MCF 10A (cell line): ENCODE results near the gene MAD1L1. TPM values are rescaled to one million over a fixed set of nuclear protein-coding genes. Genes with fewer than 3 reads are reported as not detected.

ENCODE experiments used
- BruUV-seq: library from RNA; stranded (reverse); fragments of 400-500 nt; replicated peaks from 2 replicates; lab custom pipeline; 2021; lab: Mats Ljungman, UMichigan
- CTCF ChIA-PET: fragments of 300-600 bp; sonication (Branson Sonifier 250); formaldehyde crosslinking; extraction: SDS; loops from one replicate; lab custom pipeline; 2021; ENCODE audit warnings: antibody characterized with exemption, inconsistent platforms; lab: Yijun Ruan, JAX
- POLR2A ChIA-PET: fragments of 300-600, 350-650 bp; sonication (Branson Sonifier 250); formaldehyde crosslinking; extraction: SDS; loops from one replicate; lab custom pipeline; 2020; ENCODE audit warnings: antibody characterized with exemption, inconsistent platforms; lab: Yijun Ruan, JAX
- DNase-seq: peaks from one replicate; pipeline ENCODE4 v3.0.0-alpha.2; 2018; ENCODE audit not compliant: unreplicated experiment
- H3K27ac Mint-ChIP-seq: one replicate; pipeline ENCODE4 v1.8.0; 2022; ENCODE audit warnings: mild to moderate bottlenecking, low read depth, mixed read lengths; ENCODE audit not compliant: unreplicated experiment
- H3K27me3 Mint-ChIP-seq: one replicate; pipeline ENCODE4 v1.8.0; 2022; ENCODE audit warnings: mixed read lengths; ENCODE audit not compliant: insufficient read depth, unreplicated experiment
- H3K36me3 Mint-ChIP-seq: one replicate; pipeline ENCODE4 v1.8.0; 2022; ENCODE audit warnings: mild to moderate bottlenecking, moderate library complexity, mixed read lengths; ENCODE audit not compliant: insufficient read depth, unreplicated experiment
- H3K4me1 Mint-ChIP-seq: one replicate; pipeline ENCODE4 v1.8.0; 2022; ENCODE audit warnings: mixed read lengths; ENCODE audit not compliant: insufficient read depth, unreplicated experiment
- H3K4me3 Mint-ChIP-seq: one replicate; pipeline ENCODE4 v1.8.0; 2022; ENCODE audit warnings: mild to moderate bottlenecking, moderate library complexity, mixed read lengths; ENCODE audit not compliant: unreplicated experiment
- H3K9me3 Mint-ChIP-seq: one replicate; pipeline ENCODE4 v1.8.0; 2022; ENCODE audit warnings: mixed read lengths; ENCODE audit not compliant: unreplicated experiment
- intact Hi-C: fragments of 100-400 bp; cut with micrococcal nuclease; formaldehyde crosslinking; loops from 2 replicates; pipeline ENCODE4 v1.14.1; 2022
- total RNA-seq: library from RNA; stranded (reverse); gene quantifications from 2 replicates; pipeline ENCODE4 v1.2.3, GENCODE V29; 2022
- TF ChIP-seq, protein P1 (sequence below): fragments of 200-600 bp; IDR thresholded peaks from one replicate; pipeline ENCODE4 v1.8.0; 2022; ENCODE audit warnings: antibody characterized with exemption, mild to moderate bottlenecking; ENCODE audit not compliant: unreplicated experiment

MAD1L1 gene
- total RNA-seq, 1 experiment from 2014 or later = 25.2 TPM

DNA sequence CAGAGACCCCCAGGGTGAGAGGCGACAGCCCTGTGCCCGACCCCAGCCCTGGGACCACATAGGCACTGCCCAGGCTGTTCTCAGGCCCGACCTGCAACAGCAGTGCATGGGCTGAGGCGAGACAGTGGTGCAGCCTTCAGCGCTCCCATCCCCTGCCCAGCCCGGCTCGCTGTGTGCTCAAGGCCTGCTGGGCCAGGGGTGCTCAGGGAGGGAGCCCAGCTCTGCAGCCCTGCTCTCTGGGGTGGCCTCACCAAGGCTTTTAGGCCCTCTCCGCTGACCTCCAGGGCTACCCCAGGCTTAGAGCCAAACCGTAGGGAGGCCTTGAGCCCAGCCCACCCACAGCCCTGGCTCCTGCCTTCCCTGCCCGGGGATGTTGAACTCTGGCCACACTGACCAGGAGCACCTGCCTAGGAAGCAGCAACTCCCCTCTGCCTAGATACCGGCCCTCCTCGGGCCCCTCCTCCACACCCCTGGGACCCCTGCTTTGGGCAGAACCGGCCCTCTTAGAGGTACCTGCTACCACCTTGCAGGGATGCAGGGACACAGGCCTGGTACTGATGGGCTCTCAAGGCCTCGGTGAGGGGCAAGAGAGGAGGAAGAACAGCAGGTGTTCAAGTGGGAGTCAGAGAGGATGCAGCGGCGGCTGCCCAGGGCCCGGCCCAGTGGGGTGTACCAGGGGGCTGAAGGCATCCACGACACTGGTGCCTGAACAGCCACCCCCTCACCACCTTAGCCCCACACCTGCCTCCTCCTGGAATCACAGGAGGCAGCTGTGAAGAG, 331.1 kb downstream of the MAD1L1 start:
- POLR2A ChIA-PET = no interaction called here
- intact Hi-C loops = no loop called here
- CTCF ChIA-PET = no interaction called here
- no peaks in the 10 kb centered on the region for H3K4me1 Mint-ChIP-seq
- H3K4me3 Mint-ChIP-seq = no peak overlapping the region
- H3K9me3 Mint-ChIP-seq = no peaks in the 10 kb centered on the region
- no TSS peak for BruUV-seq
- peaks cover 7% of the 10 kb centered on the region for H3K36me3 Mint-ChIP-seq
- no peaks in the 10 kb centered on the region for H3K27me3 Mint-ChIP-seq
- no peak overlapping the region for H3K27ac Mint-ChIP-seq
- DNase-seq = no peak
- TF ChIP-seq, protein P1, sequence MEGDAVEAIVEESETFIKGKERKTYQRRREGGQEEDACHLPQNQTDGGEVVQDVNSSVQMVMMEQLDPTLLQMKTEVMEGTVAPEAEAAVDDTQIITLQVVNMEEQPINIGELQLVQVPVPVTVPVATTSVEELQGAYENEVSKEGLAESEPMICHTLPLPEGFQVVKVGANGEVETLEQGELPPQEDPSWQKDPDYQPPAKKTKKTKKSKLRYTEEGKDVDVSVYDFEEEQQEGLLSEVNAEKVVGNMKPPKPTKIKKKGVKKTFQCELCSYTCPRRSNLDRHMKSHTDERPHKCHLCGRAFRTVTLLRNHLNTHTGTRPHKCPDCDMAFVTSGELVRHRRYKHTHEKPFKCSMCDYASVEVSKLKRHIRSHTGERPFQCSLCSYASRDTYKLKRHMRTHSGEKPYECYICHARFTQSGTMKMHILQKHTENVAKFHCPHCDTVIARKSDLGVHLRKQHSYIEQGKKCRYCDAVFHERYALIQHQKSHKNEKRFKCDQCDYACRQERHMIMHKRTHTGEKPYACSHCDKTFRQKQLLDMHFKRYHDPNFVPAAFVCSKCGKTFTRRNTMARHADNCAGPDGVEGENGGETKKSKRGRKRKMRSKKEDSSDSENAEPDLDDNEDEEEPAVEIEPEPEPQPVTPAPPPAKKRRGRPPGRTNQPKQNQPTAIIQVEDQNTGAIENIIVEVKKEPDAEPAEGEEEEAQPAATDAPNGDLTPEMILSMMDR = no peak

DNA sequence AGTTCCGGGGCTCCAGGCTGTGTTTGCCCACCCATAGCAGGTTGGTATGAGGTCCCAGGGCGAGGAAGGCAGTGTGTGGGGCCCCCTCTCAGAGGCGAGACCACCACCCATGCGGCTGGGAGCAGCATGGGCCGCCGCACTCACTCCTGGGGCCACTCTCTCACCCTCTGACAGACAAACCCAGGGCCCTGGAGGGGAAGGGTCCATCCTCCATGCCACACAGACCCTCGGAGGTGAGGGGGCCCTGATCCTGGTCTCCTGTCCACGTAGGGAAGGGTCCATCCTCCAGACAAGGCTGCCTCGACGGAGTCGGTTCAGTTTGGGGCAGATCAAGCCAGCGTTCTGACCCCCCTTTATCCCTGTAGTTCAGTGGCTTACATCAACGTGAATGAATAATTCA, 331.9 kb downstream of the MAD1L1 start:
- intact Hi-C loops = no loop called here
- H3K36me3 Mint-ChIP-seq = peaks cover 7% of the 10 kb centered on the region

DNA sequence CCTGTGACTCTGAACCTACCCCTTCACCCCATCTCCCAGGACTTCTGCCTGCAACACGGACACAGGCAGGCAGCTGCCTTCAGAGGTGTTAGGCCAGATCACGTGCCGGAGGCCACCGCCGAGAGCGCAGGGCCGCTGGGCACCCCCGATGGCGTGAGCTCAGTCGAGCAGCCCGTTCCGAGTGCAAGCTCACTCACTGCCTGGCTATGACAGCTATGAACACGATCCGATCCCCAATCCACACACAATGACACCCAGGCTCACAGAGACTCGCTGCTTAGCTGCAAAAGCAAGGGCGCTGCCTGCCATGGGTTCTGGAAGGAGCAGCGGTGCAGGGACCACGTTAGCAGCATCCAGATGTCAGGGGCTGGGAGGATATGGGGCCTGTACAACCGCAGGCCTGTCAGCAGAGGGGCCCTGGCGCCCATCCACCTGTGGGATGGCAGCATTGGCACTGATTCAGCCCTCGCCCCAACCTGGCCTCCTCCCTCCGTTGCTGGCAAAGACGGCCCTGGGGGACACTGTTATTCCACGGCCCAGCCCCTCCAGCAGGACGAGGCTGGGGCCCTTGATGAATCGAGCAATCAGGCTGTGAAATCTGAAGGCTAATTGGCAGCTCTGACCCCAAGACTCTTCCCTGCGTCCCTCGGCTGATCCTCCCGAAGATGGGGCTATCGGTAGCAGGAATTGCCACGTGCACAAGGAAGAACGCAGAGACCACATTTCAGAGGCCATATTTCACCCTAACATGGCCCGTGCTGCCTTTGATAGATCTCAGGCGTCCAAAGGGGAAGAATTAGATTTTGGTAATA, 332.6 kb downstream of the MAD1L1 start:
- Mint-ChIP-seq H3K4me3 (no peak overlapping the region), H3K4me1 (no peaks in the 10 kb centered on the region), H3K36me3 (peaks cover 7% of the 10 kb centered on the region), H3K9me3 (no peaks in the 10 kb centered on the region), H3K27me3 (no peaks in the 10 kb centered on the region), H3K27ac (no peak overlapping the region)
- no peak for DNase-seq
- POLR2A ChIA-PET = no interaction called here
- intact Hi-C loops = no loop called here
- CTCF ChIA-PET = no interaction called here
- TF ChIP-seq, protein P1 = no peak
- BruUV-seq = no TSS peak

More for the DNA sequence above, 331.9 kb downstream of the MAD1L1 start:
- no peaks in the 10 kb centered on the region for H3K4me1 Mint-ChIP-seq
- no peaks in the 10 kb centered on the region for H3K9me3 Mint-ChIP-seq
- H3K27ac Mint-ChIP-seq = no peak overlapping the region
- BruUV-seq = no TSS peak
- H3K27me3 Mint-ChIP-seq = no peaks in the 10 kb centered on the region
- DNase-seq = no peak
- H3K4me3 Mint-ChIP-seq = no peak overlapping the region
- ChIA-PET CTCF (no interaction called here), POLR2A (no interaction called here)
- TF ChIP-seq, protein P1 = no peak

DNA sequence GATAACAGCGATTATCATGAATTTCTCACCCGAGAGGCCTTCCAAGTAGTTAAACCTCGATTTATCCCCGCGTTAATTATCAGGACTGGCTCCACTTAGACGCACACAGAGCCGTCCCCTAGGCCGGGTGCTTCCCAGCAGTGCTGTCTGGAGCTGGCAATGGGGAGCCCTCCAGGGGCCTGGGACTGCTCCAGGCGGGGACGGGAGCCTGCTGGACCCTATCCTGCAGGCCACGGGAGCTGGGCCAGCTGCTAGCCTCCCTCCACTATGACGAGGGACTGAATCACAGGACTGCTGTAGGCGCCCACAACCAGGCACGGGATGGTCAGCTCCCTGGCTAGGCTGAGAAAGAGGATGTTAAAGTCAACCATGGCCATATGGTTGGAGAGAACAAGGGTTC, 333.5 kb downstream of the MAD1L1 start:
- ChIA-PET CTCF (no interaction called here), POLR2A (no interaction called here)
- Mint-ChIP-seq H3K27ac (no peak overlapping the region), H3K9me3 (no peaks in the 10 kb centered on the region), H3K4me3 (no peak overlapping the region), H3K36me3 (peaks cover 12% of the 10 kb centered on the region), H3K4me1 (no peaks in the 10 kb centered on the region), H3K27me3 (no peaks in the 10 kb centered on the region)
- intact Hi-C loops = no loop called here
- TF ChIP-seq, protein P1 = no peak
- no TSS peak for BruUV-seq
- no peak for DNase-seq
